ACC112 (cell line): ENCODE data around the gene EIF4E2.

ENCODE experiments used
- H2AFZ ChIP-seq: fragments of 200-600 bp; sonication (generic); one replicate; pipeline ENCODE4 v1.6.0; 2017; ENCODE audit warnings: antibody characterized with exemption, low read length; ENCODE audit not compliant: unreplicated experiment
- H3K27ac ChIP-seq: fragments of 200-600 bp; sonication (generic); 2 replicates; pipeline ENCODE4 v1.5.1; 2014; ENCODE audit warnings: low read depth, mild to moderate bottlenecking, antibody characterized with exemption, low read length, moderate library complexity
- H3K27me3 ChIP-seq: fragments of 200-600 bp; sonication (generic); 2 replicates; pipeline ENCODE4 v1.6.1; 2014; ENCODE audit warnings: mild to moderate bottlenecking, antibody characterized with exemption, low read length, moderate library complexity, mixed read lengths; ENCODE audit not compliant: insufficient read depth
- H3K36me3 ChIP-seq: fragments of 200-600 bp; sonication (generic); 2 replicates; pipeline ENCODE4 v1.6.1; 2016; ENCODE audit warnings: mild to moderate bottlenecking, antibody characterized with exemption, low read length, moderate library complexity, mixed read lengths; ENCODE audit not compliant: insufficient read depth
- H3K4me1 ChIP-seq: fragments of 200-600 bp; sonication (generic); one replicate; pipeline ENCODE4 v1.6.1; 2016; ENCODE audit warnings: low read length, mixed read lengths; ENCODE audit not compliant: insufficient read depth, unreplicated experiment, control insufficient read depth
- H3K4me3 ChIP-seq: fragments of 200-600 bp; sonication (generic); 2 replicates; pipeline ENCODE4 v1.5.1; 2014; ENCODE audit warnings: mild to moderate bottlenecking, low read depth, low read length
- H3K79me2 ChIP-seq: fragments of 200-600 bp; sonication (generic); one replicate; pipeline ENCODE4 v1.6.0; 2016; ENCODE audit warnings: low read length; ENCODE audit not compliant: control insufficient read depth, unreplicated experiment, insufficient read depth

The EIF4E2 gene, protein sequence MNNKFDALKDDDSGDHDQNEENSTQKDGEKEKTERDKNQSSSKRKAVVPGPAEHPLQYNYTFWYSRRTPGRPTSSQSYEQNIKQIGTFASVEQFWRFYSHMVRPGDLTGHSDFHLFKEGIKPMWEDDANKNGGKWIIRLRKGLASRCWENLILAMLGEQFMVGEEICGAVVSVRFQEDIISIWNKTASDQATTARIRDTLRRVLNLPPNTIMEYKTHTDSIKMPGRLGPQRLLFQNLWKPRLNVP

DNA sequence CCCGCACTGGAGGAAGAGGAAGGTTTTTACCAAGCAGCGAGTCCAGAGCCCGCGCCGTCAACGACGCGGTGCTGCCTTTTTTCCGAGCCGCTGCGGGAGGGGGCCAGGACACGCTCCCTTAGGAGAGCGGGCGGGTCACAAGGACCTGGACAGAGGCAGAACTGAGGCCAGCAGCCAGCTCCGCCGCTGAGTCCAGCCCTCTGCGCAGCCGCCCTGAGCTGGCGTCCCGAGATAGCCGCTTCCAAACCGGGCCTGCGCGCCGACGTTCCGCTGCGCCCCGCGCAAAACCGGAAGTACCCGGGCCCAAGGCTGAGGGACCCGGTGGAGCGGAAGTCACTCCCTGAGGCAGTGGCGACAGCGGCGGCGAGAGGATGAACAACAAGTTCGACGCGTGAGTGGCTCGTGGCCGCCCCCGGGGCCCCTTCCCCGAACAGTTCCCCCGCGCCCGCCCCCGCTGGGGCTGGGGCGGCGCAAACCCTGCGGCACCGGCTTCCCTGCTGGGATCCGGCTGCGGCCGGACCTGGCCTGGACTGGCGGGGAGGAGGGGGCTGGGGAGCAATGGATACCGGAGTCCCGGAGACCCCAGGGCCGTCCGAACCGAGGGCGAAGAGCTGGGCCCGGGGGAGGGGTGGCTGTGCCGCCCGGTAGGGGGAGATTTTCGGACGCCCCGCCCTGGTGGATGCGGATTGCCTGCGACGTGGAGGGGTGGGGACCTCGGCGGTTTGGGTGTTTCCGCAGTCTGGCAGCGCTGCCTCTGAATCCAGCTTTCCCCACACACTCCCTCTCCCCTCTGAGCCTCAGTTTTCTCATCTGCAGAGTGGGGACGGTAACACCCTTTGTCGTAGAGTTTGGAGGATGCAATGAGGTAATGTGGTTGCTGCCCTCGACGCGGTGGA, at the start of gene EIF4E2, which contains the start of gene TIGD1:
EIF4E2 (plus strand) TSS at position 336 of the 896 bp plus-strand sequence; CDS start at position 372, 36 bp downstream.
TIGD1 (minus strand) TSS at position 204 of the 896 bp plus-strand sequence. CDS start 675 bp downstream, outside the sequence.
- Histone ChIP-seq H3K4me1 (peaks cover 5% of the 10 kb centered on the region), H3K27ac (peak within 1 kb of the TSS; percentile 98), H3K36me3 (peaks cover 20% of the 10 kb centered on the region; the same call in 1 of the 2 replicates), H3K79me2 (peaks cover 68% of the 10 kb centered on the region), H3K4me3 (peak within 1 kb of the TSS; percentile 89), H3K27me3 (no peaks in the 10 kb centered on the region), H2AFZ (peak within 1 kb of the TSS; percentile 92)

DNA sequence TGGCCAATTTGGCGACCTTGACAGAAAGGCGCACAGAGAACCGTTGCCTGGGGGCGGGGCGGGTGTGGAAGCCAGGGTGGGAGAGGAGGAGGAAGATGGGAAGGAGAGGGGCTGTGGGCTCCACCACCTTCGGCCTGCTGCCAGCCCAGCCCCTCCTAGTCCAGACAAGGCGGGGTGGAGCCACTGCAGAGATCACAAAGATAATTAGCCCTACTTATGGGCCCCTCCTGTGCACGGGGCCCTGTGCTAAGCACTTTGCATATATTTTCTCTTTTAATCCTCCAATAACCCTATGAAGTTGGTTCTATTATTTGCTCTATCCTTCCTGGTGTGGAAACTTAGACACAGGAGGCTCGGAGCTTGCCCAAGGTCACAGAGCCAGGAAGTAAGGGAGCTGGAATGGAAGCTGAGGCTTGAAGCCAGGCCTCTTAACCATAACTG, 49.1 kb upstream of the EIF4E2 start:
- H3K79me2 ChIP-seq = no peaks in the 10 kb centered on the region
- H3K27me3 ChIP-seq = peaks cover 64% of the 10 kb centered on the region
- H3K4me3 ChIP-seq = no peak overlapping the region
- H3K36me3 ChIP-seq = no peaks in the 10 kb centered on the region
- peaks cover 2% of the 10 kb centered on the region for H3K4me1 ChIP-seq
- no peak overlapping the region for H2AFZ ChIP-seq
- H3K27ac ChIP-seq = no peak overlapping the region

DNA sequence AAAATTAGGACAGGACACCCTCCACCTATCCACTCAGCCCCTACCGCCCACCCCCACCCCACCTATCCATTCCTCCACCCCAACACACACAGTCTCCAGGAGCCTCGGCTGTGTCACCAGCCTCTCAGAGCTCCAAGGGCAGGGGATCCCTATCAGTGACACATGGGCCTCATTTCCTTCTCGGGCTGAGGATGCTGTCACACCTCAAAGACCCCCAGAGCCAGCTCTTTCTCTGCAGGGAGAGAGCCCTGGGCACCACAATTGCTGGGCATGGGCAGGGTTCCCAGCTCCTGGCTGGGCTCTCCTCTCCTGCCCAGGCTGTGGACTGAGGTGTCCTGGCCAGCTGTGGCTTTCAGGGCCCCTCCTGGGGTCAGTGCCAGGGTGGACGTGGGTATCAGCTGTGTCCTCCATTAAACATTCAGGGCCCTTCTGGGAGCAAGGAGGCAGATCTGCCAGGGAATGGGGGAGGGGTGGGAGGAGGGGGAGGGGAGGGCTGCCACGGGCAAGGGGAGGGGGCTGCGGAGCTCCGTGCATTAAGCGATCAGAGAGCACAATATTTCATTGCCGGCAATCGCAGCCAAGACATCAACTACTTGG, 48.6 kb upstream of the EIF4E2 start:
- no peak overlapping the region for H3K4me3 ChIP-seq
- no peak overlapping the region for H2AFZ ChIP-seq
- H3K27me3 ChIP-seq = peaks cover 64% of the 10 kb centered on the region
- H3K27ac ChIP-seq = no peak overlapping the region
- H3K79me2 ChIP-seq = no peaks in the 10 kb centered on the region
- H3K36me3 ChIP-seq = no peaks in the 10 kb centered on the region
- peaks cover 2% of the 10 kb centered on the region for H3K4me1 ChIP-seq

DNA sequence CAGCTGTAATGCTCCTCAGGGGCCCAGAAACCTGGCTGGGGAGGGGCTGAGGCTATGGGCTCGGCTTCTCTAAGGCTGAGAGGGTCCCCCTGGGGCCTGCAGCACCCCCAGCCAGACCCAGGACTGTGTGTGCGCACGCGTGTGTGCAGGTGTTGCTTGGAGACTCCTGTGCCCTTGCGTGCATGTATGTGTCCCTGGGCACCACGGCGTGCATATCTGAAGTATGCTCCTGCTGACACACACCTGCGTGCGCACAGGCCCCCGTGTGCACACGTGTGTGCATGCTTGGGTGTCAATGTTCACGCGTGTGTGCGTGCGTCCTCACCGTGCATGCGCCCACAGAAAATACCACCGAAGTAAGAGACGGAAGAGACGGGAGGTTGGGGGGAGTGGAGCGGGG, 48.0 kb upstream of the EIF4E2 start:
- H2AFZ ChIP-seq = no peak overlapping the region
- no peak overlapping the region for H3K27ac ChIP-seq
- H3K27me3 ChIP-seq = peaks cover 70% of the 10 kb centered on the region
- no peaks in the 10 kb centered on the region for H3K36me3 ChIP-seq
- peaks cover 2% of the 10 kb centered on the region for H3K4me1 ChIP-seq
- H3K79me2 ChIP-seq = no peaks in the 10 kb centered on the region
- no peak overlapping the region for H3K4me3 ChIP-seq

DNA sequence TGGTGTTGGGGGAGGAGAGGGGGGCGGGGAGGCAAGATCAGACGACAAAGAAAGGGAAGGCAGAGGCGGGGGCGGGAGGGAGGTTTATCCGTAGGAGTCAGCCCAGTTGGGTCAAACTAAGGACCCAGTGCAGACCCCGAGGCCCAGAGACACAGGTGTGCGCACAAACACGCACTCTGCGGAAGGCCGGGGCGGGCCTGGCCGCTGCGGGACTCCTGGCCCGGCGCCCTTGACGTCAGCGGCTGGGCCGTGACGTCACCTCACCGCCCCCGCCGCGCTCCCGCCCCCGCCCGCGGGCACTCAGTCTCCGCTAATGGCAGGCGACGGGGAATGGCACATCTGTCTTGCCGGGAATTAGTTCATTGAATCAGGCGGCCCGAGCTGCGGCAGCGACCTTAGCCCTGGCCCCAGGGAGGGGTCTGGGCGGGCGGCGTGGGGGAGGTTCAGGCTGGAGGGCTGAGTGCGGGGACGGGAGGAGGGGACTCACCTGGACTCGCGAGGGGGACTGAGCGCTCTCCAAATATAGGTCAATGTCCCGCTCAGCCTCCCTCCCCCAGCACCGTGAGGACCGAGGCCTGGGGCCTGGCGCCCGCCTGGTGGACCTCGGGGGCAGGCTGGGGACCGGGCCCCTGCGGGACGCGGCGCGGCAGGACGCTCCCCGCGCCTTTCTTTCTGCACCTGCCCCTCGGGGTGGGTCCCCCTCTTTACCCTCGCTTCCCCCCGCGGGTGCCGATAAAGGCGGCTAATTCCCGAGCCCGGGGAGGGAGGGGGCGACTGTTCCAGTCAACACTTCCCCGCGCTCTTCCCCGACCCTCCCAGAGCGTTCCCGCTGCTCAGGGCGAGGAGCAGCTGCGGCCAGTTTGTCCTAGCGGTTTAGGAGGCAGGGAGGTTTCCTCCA, 47.3 kb upstream of the EIF4E2 start:
- peak overlapping the region; percentile 55 for H3K4me3 ChIP-seq
- H3K36me3 ChIP-seq = no peaks in the 10 kb centered on the region
- H3K79me2 ChIP-seq = no peaks in the 10 kb centered on the region
- no peak overlapping the region for H3K27ac ChIP-seq
- H2AFZ ChIP-seq = no peak overlapping the region
- H3K4me1 ChIP-seq = peaks cover 2% of the 10 kb centered on the region
- H3K27me3 ChIP-seq = peaks cover 70% of the 10 kb centered on the region

DNA sequence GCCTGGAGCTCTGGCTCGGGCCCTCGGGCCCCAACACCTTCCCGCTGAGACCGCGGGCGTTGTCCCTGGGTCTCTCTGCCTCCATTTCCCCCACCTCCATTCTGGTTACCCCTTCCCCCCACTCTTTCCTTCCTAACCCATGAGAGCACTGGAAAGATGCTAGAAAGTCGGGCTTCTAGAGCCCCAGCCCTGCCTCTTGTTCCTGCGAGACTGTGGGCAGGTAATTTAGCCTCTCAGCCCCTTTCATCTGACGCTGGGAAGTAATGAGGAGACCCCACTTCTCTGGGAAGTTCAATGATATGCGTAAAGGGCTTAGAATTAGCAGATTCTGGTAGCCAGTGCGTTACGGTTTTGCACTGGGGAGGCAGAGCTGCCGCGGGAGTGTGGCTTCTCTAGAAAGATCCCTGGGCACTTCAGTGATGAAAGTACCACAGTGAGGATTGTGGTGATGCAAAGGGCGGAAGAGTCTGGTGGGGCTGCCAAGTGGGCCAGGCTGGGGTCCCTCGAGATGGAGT, 46.6 kb upstream of the EIF4E2 start:
- H3K27ac ChIP-seq = no peak overlapping the region
- H2AFZ ChIP-seq = no peak overlapping the region
- H3K27me3 ChIP-seq = peaks cover 65% of the 10 kb centered on the region
- H3K4me3 ChIP-seq = no peak overlapping the region
- no peaks in the 10 kb centered on the region for H3K79me2 ChIP-seq
- H3K4me1 ChIP-seq = peaks cover 2% of the 10 kb centered on the region
- H3K36me3 ChIP-seq = no peaks in the 10 kb centered on the region

DNA sequence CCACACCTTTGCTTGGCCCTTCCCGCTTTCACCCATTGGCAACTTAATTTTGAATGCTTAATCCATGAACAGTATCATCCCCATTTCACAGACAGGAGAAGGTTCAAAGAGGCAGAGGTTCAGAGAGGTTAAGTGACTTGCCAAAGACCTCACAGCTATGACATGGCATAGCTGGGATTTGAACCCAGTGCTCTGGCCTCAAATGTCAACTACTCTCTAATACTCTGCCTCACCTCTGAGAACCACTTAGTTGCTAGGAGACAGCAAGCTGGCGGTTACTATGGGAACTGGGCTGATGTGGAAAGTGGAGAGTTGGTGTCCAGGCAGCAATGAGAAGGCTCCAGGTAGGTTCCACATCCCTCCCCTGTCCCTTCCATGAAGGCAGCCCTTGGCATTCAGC, 46.1 kb upstream of the EIF4E2 start:
- Histone ChIP-seq H3K36me3 (no peaks in the 10 kb centered on the region), H3K27me3 (peaks cover 63% of the 10 kb centered on the region)

DNA sequence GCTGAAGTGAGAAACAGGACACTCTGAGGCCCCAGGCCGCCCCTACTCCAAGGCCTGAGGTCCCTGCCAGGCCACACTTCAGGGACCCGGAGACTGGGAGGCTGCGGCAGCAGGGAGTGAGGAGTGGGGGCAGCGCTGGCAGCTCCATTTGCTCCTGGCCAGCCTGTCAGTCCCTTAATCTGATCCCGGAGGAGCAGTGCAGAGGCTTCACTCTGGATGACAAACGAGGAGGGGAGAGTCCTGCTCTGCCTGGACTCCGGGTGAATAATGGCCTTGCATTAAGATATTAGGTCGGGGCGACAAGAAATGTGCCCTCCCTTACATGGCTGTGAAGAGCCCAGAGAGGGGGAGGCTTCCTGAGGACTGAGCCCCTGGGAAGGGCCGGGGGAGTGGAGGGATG, 44.6 kb upstream of the EIF4E2 start:
- Histone ChIP-seq H3K4me1 (peaks cover 2% of the 10 kb centered on the region), H3K27ac (no peak overlapping the region), H3K4me3 (no peak overlapping the region), H2AFZ (no peak overlapping the region), H3K36me3 (no peaks in the 10 kb centered on the region), H3K79me2 (no peaks in the 10 kb centered on the region), H3K27me3 (peaks cover 60% of the 10 kb centered on the region)

More for the DNA sequence above, 46.1 kb upstream of the EIF4E2 start:
- Histone ChIP-seq H3K79me2 (no peaks in the 10 kb centered on the region), H3K4me3 (no peak overlapping the region), H2AFZ (no peak overlapping the region), H3K4me1 (peaks cover 2% of the 10 kb centered on the region), H3K27ac (no peak overlapping the region)

DNA sequence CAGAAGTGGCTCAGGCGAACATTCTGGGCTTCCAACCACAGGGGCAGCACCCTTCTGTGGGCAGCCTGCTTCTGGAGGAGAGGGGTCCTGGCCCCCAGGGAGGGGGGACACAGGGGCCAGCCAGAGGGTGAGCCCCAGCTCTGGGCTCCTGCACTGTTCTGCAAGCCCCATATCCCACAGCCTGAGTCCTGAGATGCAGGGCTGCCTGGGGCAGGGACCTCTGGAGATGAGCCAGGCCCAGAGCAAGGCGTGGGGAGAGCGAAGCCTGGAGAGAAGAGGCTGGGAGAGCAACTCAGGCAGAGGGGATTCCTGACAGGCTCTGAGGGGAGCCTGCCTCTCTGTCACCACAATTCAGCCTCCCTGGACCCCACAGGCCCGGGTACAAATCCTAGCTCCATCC, 43.8 kb upstream of the EIF4E2 start:
- no peaks in the 10 kb centered on the region for H3K36me3 ChIP-seq
- H3K27ac ChIP-seq = no peak overlapping the region
- no peaks in the 10 kb centered on the region for H3K79me2 ChIP-seq
- H2AFZ ChIP-seq = no peak overlapping the region
- no peak overlapping the region for H3K4me3 ChIP-seq
- peaks cover 2% of the 10 kb centered on the region for H3K4me1 ChIP-seq
- peaks cover 59% of the 10 kb centered on the region for H3K27me3 ChIP-seq

DNA sequence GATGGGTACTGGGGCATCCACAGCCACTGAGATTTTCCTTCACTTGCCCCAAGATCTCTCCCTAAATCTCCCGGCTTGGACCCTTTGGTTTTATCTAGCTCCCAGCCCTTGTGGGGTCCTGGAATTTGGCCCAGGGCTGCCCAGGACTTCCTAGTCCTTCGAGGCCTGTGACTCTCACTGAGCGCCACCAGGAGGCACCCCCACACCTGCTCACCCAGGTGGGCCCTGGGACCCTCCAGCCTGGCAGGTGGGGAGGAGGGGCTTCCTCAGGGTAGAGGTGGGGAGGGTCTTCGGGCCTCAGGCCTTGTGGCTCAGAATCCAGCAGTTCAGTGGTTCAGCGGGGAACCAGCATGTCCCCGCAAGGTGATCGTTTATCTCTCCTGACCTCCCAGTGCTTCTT, 42.2 kb upstream of the EIF4E2 start:
- Histone ChIP-seq H3K4me3 (no peak overlapping the region), H3K79me2 (no peaks in the 10 kb centered on the region), H2AFZ (no peak overlapping the region), H3K36me3 (no peaks in the 10 kb centered on the region), H3K4me1 (no peaks in the 10 kb centered on the region), H3K27ac (no peak overlapping the region), H3K27me3 (peaks cover 53% of the 10 kb centered on the region)
